ENCODE data around the gene HLA-DMB. TPM values are rescaled to one million over a fixed set of nuclear protein-coding genes. Genes with fewer than 3 reads are reported as not detected.

Gene HLA-DMB
- total RNA-seq, 1 experiment from 2014 or later: 0.34 TPM

- no peaks in the 10 kb centered on the region for H3K36me3 ChIP-seq (ENCODE audit: insufficient read depth, low read length, poor library complexity, severe bottlenecking)
- no peak overlapping the region for H3K27ac ChIP-seq (ENCODE audit: low read depth, low read length, poor library complexity, severe bottlenecking)
- POLR2A ChIA-PET (ENCODE audit: low non-redundant PET): no interaction called here
- no TSS peak for BruUV-seq (replicated peaks)
- CTCF ChIA-PET: no interaction called here
- no peak for DNase-seq (ENCODE audit: low spot score)
- no peaks in the 10 kb centered on the region for H3K9me3 ChIP-seq (ENCODE audit: low read depth, low read length, poor library complexity, severe bottlenecking)
- no peaks in the 10 kb centered on the region for H3K27me3 ChIP-seq (replicated peaks; ENCODE audit: insufficient read depth, low read depth, low read length, poor library complexity)
- no peak overlapping the region for H3K4me3 ChIP-seq (ENCODE audit: low read depth, low read length, poor library complexity, severe bottlenecking)
- H3K4me1 ChIP-seq (ENCODE audit: insufficient read depth, low read length, poor library complexity, severe bottlenecking): no peaks in the 10 kb centered on the region
- intact Hi-C loops (cut with micrococcal nuclease; ENCODE audit: unreplicated experiment): no loop called here
- TF ChIP-seq EZH2 (IDR thresholded peaks at IDR 0.05; ENCODE audit: borderline replicate concordance, low read depth, low read length, poor library complexity, severe bottlenecking): no peak
- TF ChIP-seq CTCF (conservative IDR thresholded peaks at IDR 0.05; ENCODE audit: low read depth, low read length): no peak
These were observed 8.3 kb upstream of the HLA-DMB start for GRCh38 chr6:32949113-32949512.

GRCh38 chr6:32947552-32948465 lies 7.0 kb upstream of the HLA-DMB start:
- Histone ChIP-seq H3K36me3 (ENCODE audit: insufficient read depth, low read length, poor library complexity, severe bottlenecking) (no peaks in the 10 kb centered on the region), H3K4me1 (ENCODE audit: insufficient read depth, low read length, poor library complexity, severe bottlenecking) (no peaks in the 10 kb centered on the region), H3K27me3 (replicated peaks; ENCODE audit: insufficient read depth, low read depth, low read length, poor library complexity) (no peaks in the 10 kb centered on the region), H3K4me3 (ENCODE audit: low read depth, low read length, poor library complexity, severe bottlenecking) (no peak overlapping the region), H3K9me3 (ENCODE audit: low read depth, low read length, poor library complexity, severe bottlenecking) (no peaks in the 10 kb centered on the region), H3K27ac (ENCODE audit: low read depth, low read length, poor library complexity, severe bottlenecking) (no peak overlapping the region)
- intact Hi-C loops (cut with micrococcal nuclease; ENCODE audit: unreplicated experiment): no loop called here
- no peak for TF ChIP-seq EZH2 (IDR thresholded peaks at IDR 0.05; ENCODE audit: borderline replicate concordance, low read depth, low read length, poor library complexity, severe bottlenecking)
- peak; percentile 48 for TF ChIP-seq CTCF (conservative IDR thresholded peaks at IDR 0.05; ENCODE audit: low read depth, low read length)
- peak; percentile 35 for DNase-seq (ENCODE audit: low spot score)
- CTCF ChIA-PET: no interaction called here
- BruUV-seq (replicated peaks): no TSS peak
- POLR2A ChIA-PET (ENCODE audit: low non-redundant PET): no interaction called here

GRCh38 chr6:32946893-32947292 lies 6.1 kb upstream of the HLA-DMB start:
- H3K4me1 ChIP-seq (ENCODE audit: insufficient read depth, low read length, poor library complexity, severe bottlenecking): no peaks in the 10 kb centered on the region
- intact Hi-C loops (cut with micrococcal nuclease; ENCODE audit: unreplicated experiment): no loop called here
- BruUV-seq (replicated peaks): no TSS peak
- H3K36me3 ChIP-seq (ENCODE audit: insufficient read depth, low read length, poor library complexity, severe bottlenecking): no peaks in the 10 kb centered on the region
- H3K4me3 ChIP-seq (ENCODE audit: low read depth, low read length, poor library complexity, severe bottlenecking): no peak overlapping the region
- CTCF ChIA-PET: no interaction called here
- DNase-seq (ENCODE audit: low spot score): no peak
- H3K9me3 ChIP-seq (ENCODE audit: low read depth, low read length, poor library complexity, severe bottlenecking): no peaks in the 10 kb centered on the region
- TF ChIP-seq CTCF (conservative IDR thresholded peaks at IDR 0.05; ENCODE audit: low read depth, low read length): no peak
- no peaks in the 10 kb centered on the region for H3K27me3 ChIP-seq (replicated peaks; ENCODE audit: insufficient read depth, low read depth, low read length, poor library complexity)
- H3K27ac ChIP-seq (ENCODE audit: low read depth, low read length, poor library complexity, severe bottlenecking): no peak overlapping the region
- POLR2A ChIA-PET (ENCODE audit: low non-redundant PET): no interaction called here
